K562 (cell line): ENCODE data around the gene ZBTB48. TPM values are rescaled to one million over a fixed set of nuclear protein-coding genes. Genes with fewer than 3 reads are reported as not detected.

Source experiments
- DMBX1 ChIP-seq: fragments of 250-450 bp; sonication (Bioruptor Pico); IDR thresholded peaks from 2 replicates; pipeline ENCODE4 v1.8.0; 2022; ENCODE audit warnings: inconsistent platforms, mild to moderate bottlenecking, moderate library complexity, borderline replicate concordance
- GABPB1 ChIP-seq: sonication (generic); formaldehyde crosslinking; IDR thresholded peaks from 2 replicates; pipeline ENCODE4 v1.8.0; 2022; ENCODE audit warnings: mild to moderate bottlenecking, missing genetic modification reagents
- HNRNPLL ChIP-seq: fragments of 200-400 bp; formaldehyde crosslinking; IDR thresholded peaks from 2 replicates; pipeline ENCODE4 v1.6.1; 2017; ENCODE audit warnings: low read length, low read depth, mild to moderate bottlenecking; ENCODE audit not compliant: poor library complexity, severe bottlenecking
- KAT7 ChIP-seq: sonication (generic); formaldehyde crosslinking; IDR thresholded peaks from 2 replicates; pipeline ENCODE4 v1.8.0; 2022; ENCODE audit warnings: missing genetic modification reagents, mild to moderate bottlenecking, borderline replicate concordance
- MEF2D ChIP-seq: conservative IDR thresholded peaks from 2 replicates; pipeline ENCODE4 v1.6.1; 2016; ENCODE audit warnings: low read depth, missing genetic modification characterization, missing compliant biosample characterization
- NFIC ChIP-seq: fragments of 450-650 bp; IDR thresholded peaks from 2 replicates; pipeline ENCODE4 v1.6.1; 2017; ENCODE audit warnings: mild to moderate bottlenecking, inconsistent platforms
- POLR2B ChIP-seq: fragments of 450-650 bp; IDR thresholded peaks from 2 replicates; pipeline ENCODE4 v1.6.1; 2018; ENCODE audit warnings: low read depth; ENCODE audit not compliant: partially characterized antibody
- RBM39 ChIP-seq: fragments of 200-400 bp; formaldehyde crosslinking; optimal IDR thresholded peaks from 2 replicates; pipeline ENCODE3; 2018; ENCODE audit warnings: low read depth, low read length
- RFX7 ChIP-seq: fragments of 250-450 bp; sonication (Bioruptor Pico); IDR thresholded peaks from 2 replicates; pipeline ENCODE4 v1.5.1; 2021; ENCODE audit warnings: mild to moderate bottlenecking
- SMAD2 ChIP-seq: fragments of 150-350 bp; IDR thresholded peaks from 2 replicates; pipeline ENCODE4 v1.6.1; 2014; ENCODE audit warnings: low read depth, mild to moderate bottlenecking, low read length
- ZFP1 ChIP-seq: fragments of 450-650 bp; formaldehyde crosslinking; IDR thresholded peaks from 2 replicates; pipeline ENCODE4 v1.4.0; 2020; ENCODE audit warnings: mild to moderate bottlenecking, mixed read lengths
- ZNF780A ChIP-seq: fragments of 250-450 bp; sonication (Bioruptor Pico); IDR thresholded peaks from 2 replicates; pipeline ENCODE4 v1.5.0; 2021; ENCODE audit warnings: mild to moderate bottlenecking
- polyA plus RNA-seq, 8 experiments: library from polyadenylated mRNA; depleted of rRNA in 4 of 8; stranded (reverse) in 5 of 8; unstranded in 3 of 8; fragments of >200 nt; fragmentation: Nextera tagmentation in 2 of 8; fragmentation: Illumina TruSeq in 1 of 8; extraction: Ambion mirVana in 2 of 8; extraction: Trizol in 1 of 8; gene quantifications; 2 replicates each; pipeline versions ENCODE4 v1.2.1 to v1.2.3, GENCODE V29; 2011 to 2014; ENCODE audit warnings: inconsistent platforms in 1 of 8, missing spikeins in 1 of 8
- total RNA-seq, 7 experiments: library from RNA; depleted of rRNA in 6 of 7; stranded (reverse); fragments of >200 nt in 6 of 7; fragmentation: Illumina TruSeq in 2 of 7; extraction: Trizol in 2 of 7; gene quantifications; 2 replicates each; pipeline versions ENCODE4 v1.2.1 to v1.2.3, GENCODE V29; 2011 to 2021; ENCODE audit warnings: low replicate concordance in 1 of 7
- TF ChIP-seq, protein P1 (sequence below), 3 experiments: fragments of 200-800 bp in 1 of 3; sonication (Bioruptor generic) in 1 of 3; sonication (generic) in 1 of 3; formaldehyde crosslinking in 1 of 3; IDR thresholded peaks; 2 replicates each; pipeline versions ENCODE4 v1.6.1 to v1.8.0; 2016 to 2022; ENCODE audit warnings: mild to moderate bottlenecking in 2 of 3, missing compliant biosample characterization in 2 of 3, missing genetic modification characterization in 2 of 3, missing genetic modification reagents in 1 of 3
- TF ChIP-seq, protein P2 (sequence below), 2 experiments: fragments of 450-650 bp; IDR thresholded peaks; 2 replicates each; pipeline ENCODE4 v1.6.1; 2016; ENCODE audit warnings: mild to moderate bottlenecking in 2 of 2, borderline replicate concordance in 1 of 2, low read depth in 1 of 2, moderate library complexity in 1 of 2
- TF ChIP-seq, protein P3 (sequence below): fragments of 450-650 bp; formaldehyde crosslinking; IDR thresholded peaks from 2 replicates; pipeline ENCODE4 v1.4.0; 2020; ENCODE audit warnings: mild to moderate bottlenecking
- TF ChIP-seq, protein P4 (sequence below): fragments of 250-450 bp; sonication (Bioruptor Pico); IDR thresholded peaks from 2 replicates; pipeline ENCODE4 v1.8.0; 2022; ENCODE audit warnings: moderate library complexity, mild to moderate bottlenecking, inconsistent platforms

The ZBTB48 gene
- total and polyA plus RNA-seq, 9 of the 15 experiments (the other 6 are each of a cell fraction or from before 2014, with no cell fraction given), result 1.9 to 66.9 (median 29.5) TPM

DNA sequence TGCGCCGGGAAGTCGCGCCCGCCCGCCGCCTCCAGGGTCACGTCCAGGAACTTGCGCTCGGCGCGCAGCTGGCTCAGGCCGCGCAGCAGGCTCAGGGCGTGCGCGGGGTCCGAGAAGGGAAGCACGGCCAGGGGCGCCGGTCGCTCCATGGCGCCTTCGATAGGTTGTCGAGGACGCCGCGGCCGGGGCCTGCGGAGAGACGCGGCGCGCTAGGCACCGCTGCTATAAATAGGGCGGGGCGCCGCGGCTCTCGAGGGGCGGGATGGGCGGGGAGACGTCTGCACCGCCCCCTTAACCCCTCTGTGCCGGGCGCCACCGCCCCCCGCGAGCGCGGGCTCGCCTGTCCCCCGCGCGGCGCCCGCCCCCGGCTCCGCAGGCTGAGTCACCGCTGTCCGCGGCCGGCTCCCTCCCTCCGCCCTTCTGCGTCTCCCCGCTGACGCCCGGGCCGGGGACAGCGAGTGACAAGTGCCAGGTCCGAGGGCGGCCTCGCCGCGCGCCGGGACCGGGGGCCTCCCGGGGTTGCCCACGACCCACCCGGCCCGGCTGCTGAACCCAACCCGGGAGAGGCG is 23.0 kb downstream of the ZBTB48 start, which contains the start of gene KLHL21 (continued):
- TF ChIP-seq, protein P1, sequence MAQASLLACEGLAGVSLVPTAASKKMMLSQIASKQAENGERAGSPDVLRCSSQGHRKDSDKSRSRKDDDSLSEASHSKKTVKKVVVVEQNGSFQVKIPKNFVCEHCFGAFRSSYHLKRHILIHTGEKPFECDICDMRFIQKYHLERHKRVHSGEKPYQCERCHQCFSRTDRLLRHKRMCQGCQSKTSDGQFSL (CRISPR knock-in tag; IDR thresholded peaks at IDR 0.05), result no peak
- TF ChIP-seq, protein P1 (tag; IDR thresholded peaks at IDR 0.05), result no peak
- no peak; the same call in none of the 2 replicates for TF ChIP-seq NFIC
- no peak for TF ChIP-seq MEF2D (tag)
- TF ChIP-seq KAT7 (CRISPR knock-in tag), result peak; percentile 94; the same call in 1 of the 2 replicates
- TF ChIP-seq, protein P2, sequence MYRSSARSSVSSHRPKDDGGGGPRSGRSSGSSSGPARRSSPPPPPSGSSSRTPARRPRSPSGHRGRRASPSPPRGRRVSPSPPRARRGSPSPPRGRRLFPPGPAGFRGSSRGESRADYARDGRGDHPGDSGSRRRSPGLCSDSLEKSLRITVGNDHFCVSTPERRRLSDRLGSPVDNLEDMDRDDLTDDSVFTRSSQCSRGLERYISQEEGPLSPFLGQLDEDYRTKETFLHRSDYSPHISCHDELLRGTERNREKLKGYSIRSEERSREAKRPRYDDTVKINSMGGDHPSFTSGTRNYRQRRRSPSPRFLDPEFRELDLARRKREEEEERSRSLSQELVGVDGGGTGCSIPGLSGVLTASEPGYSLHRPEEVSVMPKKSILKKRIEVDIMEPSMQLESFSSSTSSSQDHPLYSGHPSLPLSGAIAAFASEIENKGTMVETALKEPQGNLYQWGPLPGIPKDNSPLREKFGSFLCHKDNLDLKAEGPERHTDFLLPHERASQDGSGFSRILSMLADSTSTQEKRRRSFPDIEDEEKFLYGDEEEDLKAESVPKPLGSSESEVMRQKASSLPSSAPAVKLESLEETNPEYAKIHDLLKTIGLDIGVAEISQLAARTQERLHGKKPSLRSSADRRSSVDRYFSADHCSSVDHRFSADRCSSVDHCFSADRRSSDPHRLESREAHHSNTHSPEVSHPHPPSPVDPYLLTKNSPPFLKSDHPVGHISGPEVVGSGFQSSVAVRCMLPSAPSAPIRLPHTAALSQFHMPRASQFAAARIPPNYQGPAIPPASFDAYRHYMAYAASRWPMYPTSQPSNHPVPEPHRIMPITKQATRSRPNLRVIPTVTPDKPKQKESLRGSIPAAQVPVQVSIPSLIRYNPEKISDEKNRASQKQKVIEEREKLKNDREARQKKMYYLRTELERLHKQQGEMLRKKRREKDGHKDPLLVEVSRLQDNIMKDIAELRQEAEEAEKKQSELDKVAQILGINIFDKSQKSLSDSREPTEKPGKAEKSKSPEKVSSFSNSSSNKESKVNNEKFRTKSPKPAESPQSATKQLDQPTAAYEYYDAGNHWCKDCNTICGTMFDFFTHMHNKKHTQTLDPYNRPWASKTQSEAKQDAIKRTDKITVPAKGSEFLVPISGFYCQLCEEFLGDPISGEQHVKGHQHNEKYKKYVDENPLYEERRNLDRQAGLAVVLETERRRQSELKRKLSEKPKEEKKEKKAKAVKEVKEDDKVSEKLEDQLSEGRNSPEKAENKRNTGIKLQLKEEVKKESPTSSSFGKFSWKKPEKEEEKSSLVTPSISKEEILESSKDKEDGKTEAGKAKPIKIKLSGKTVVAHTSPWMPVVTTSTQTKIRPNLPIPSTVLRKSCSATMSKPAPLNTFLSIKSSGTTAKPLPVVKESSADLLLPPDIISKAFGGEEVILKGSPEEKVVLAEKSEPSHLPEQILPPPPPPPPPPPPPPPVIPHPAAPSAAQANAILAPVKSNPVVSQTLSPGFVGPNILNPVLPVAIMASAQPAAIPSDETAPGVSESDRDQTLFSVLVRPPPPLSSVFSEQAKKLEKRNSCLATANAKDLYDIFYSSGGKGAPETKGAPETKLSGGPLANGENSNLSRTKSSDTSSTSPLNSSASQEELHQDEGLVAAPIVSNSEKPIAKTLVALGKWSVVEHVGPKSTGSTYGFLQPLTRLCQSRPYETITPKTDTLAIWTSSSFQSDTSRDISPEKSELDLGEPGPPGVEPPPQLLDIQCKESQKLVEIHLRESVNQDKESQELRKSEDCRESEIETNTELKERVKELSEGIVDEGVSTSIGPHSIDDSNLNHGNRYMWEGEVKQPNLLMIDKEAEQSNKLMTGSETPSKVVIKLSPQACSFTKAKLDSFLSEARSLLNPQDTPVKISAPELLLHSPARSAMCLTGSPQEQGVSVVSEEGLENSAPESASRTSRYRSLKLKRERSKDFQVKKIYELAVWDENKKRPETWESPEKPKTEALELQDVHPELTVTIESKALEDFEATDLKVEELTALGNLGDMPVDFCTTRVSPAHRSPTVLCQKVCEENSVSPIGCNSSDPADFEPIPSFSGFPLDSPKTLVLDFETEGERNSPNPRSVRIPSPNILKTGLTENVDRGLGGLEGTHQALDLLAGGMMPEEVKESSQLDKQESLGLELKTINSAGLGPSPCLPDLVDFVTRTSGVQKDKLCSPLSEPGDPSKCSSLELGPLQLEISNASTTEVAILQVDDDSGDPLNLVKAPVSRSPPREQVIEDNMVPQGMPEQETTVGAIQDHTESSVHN (IDR thresholded peaks at IDR 0.05; ENCODE audit: borderline replicate concordance in 1 of 2, low read depth in 1 of 2), result no peak
- TF ChIP-seq DMBX1 (CRISPR knock-in tag), result no peak; the same call in 1 of the 2 replicates
- peak; percentile 59 for TF ChIP-seq HNRNPLL
- TF ChIP-seq RBM39, result no peak
- no peak for TF ChIP-seq SMAD2
- no peak; the same call in 1 of the 2 replicates for TF ChIP-seq GABPB1 (CRISPR knock-in tag)
- TF ChIP-seq, protein P3, sequence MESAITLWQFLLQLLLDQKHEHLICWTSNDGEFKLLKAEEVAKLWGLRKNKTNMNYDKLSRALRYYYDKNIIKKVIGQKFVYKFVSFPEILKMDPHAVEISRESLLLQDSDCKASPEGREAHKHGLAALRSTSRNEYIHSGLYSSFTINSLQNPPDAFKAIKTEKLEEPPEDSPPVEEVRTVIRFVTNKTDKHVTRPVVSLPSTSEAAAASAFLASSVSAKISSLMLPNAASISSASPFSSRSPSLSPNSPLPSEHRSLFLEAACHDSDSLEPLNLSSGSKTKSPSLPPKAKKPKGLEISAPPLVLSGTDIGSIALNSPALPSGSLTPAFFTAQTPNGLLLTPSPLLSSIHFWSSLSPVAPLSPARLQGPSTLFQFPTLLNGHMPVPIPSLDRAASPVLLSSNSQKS, result no peak
- no peak for TF ChIP-seq ZNF780A
- TF ChIP-seq RFX7 (CRISPR knock-in tag), result no peak
- no peak for TF ChIP-seq ZFP1
- TF ChIP-seq, protein P4, sequence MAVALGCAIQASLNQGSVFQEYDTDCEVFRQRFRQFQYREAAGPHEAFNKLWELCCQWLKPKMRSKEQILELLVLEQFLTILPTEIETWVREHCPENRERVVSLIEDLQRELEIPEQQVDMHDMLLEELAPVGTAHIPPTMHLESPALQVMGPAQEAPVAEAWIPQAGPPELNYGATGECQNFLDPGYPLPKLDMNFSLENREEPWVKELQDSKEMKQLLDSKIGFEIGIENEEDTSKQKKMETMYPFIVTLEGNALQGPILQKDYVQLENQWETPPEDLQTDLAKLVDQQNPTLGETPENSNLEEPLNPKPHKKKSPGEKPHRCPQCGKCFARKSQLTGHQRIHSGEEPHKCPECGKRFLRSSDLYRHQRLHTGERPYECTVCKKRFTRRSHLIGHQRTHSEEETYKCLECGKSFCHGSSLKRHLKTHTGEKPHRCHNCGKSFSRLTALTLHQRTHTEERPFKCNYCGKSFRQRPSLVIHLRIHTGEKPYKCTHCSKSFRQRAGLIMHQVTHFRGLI (CRISPR knock-in tag), result no peak
- TF ChIP-seq POLR2B, result peak; percentile 36
